ENCODE results near the gene CDCA3. TPM values are rescaled to one million over a fixed set of nuclear protein-coding genes. Genes with fewer than 3 reads are reported as not detected.
"Not testable (repeated sequence)": the region's sequence is repeated elsewhere in the genome, so short reads cannot be mapped to it uniquely, and the experiment has no call there.

CDCA3 gene
- total and polyA plus RNA-seq, 2 of the 4 experiments (the other 2 are of a cell fraction), result 23.5 to 61.0 TPM

DNA sequence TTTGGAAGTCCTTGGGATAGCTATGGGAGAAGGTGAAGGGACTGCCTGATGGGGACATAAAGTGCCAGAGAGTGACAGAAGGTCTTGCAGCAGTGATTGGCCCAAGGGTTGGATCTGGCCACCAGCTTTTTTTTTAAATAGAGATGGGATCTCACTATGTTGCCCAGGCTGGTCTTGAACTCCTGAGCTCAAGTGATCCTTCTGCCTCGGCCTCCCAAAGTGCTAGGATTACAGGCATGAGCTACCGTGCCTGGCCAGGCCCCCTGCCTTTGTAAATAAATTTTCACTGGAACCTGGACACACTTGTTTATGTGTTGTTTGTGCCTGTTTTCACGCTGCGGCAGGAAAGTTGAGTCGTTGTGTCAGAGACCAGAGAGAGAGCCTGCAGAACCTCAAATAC lies 14.2 kb upstream of the CDCA3 start:
- Histone ChIP-seq H3K36me3 (ENCODE audit: control insufficient read depth, insufficient read depth, low read length) (peaks cover 59% of the 10 kb centered on the region), H3K79me1 (ENCODE audit: low read depth in 1 of 2, low read length in 2 of 2) (peaks cover 6 to 33% of the 10 kb centered on the region in 2 experiments), H3K4me1 (ENCODE audit: control insufficient read depth, insufficient read depth, low read length) (peaks cover 14% of the 10 kb centered on the region), H4K20me1 (ENCODE audit: insufficient read depth, low read length) (peaks cover 28% of the 10 kb centered on the region)
- in situ Hi-C loops (cut with MboI; ENCODE audit: low sequenced_read_pairs), result loop anchor here (5.0 kb wide), 1 partner anchor 97 kb away; no protein-coding TSS in a partner anchor
- H3K23ac ChIP-seq (ENCODE audit: low read depth, low read length); ATAC-seq (ENCODE audit: low read depth); H2BK20ac ChIP-seq (ENCODE audit: low read depth, low read length); H3K9ac ChIP-seq (ENCODE audit: low read depth, low read length); H3K27ac ChIP-seq (ENCODE audit: insufficient read depth, low read length); H3K27me3 ChIP-seq (ENCODE audit: control insufficient read depth, insufficient read depth, low read length); H2BK120ac ChIP-seq (ENCODE audit: low read depth, low read length); H2AK5ac ChIP-seq (ENCODE audit: low read depth, low read length); H3K4me2 ChIP-seq (ENCODE audit: low read depth, low read length); H4K91ac ChIP-seq (ENCODE audit: insufficient read depth, low read depth, low read length); H4K5ac ChIP-seq (ENCODE audit: low read depth, low read length); H3K9me3 ChIP-seq (ENCODE audit: control insufficient read depth, insufficient read depth, low read length); H2BK5ac ChIP-seq (ENCODE audit: low read depth, low read length, poor library complexity, severe bottlenecking); H2AK9ac ChIP-seq (replicated peaks; ENCODE audit: low read depth, low read length, poor library complexity); H2AFZ ChIP-seq (replicated peaks; ENCODE audit: low read length, poor library complexity); dilution Hi-C loops (cut with HindIII; ENCODE audit: low sequenced_read_pairs, unreplicated experiment); H3K18ac ChIP-seq (ENCODE audit: low read depth, low read length); H4K8ac ChIP-seq (ENCODE audit: low read depth in 2 of 2, low read length in 2 of 2); H3K4ac ChIP-seq (ENCODE audit: low read depth, low read length); H2BK15ac ChIP-seq (ENCODE audit: low read depth, low read length); H3K9me1 ChIP-seq (ENCODE audit: insufficient read depth, low read length); CTCF ChIA-PET; H3K14ac ChIP-seq (replicated peaks; ENCODE audit: low read depth, low read length); BruUV-seq (replicated peaks); H3K56ac ChIP-seq (ENCODE audit: extremely low read depth, insufficient read depth, low read length); DNase-seq; H3K4me3 ChIP-seq (ENCODE audit: insufficient read depth, low read depth, low read length); POLR2A ChIA-PET (ENCODE audit: unreplicated experiment): not testable (repeated sequence)
- intact Hi-C loops (cut with micrococcal nuclease), result loop anchor here (5.0 kb wide), 1 partner anchor 772 kb away; no protein-coding TSS in a partner anchor
- 100% methylated on average over 3 of the region's 5 CpGs; no CpG with 5 or more reads in 1 of the 2 experiments for WGBS, 2 experiments (ENCODE audit: extremely low coverage in 2 of 2, insufficient read length in 1 of 2)
